HT-29 (cell line): Measurements from ENCODE around the gene NTN4. TPM values are rescaled to one million over a fixed set of nuclear protein-coding genes. Genes with fewer than 3 reads are reported as not detected.
A peak's percentile ranks its signal among the peaks of the same experiment; 100 is the strongest.
"Not testable (repeated sequence)": the region's sequence is repeated elsewhere in the genome, so short reads cannot be mapped to it uniquely, and the experiment has no call there.

Source experiments
- DNase-seq: peaks from one replicate; pipeline ENCODE4 v3.0.0-alpha.2; 2015; ENCODE audit warnings: low spot score
- total RNA-seq: library from RNA; depleted of rRNA; stranded (reverse); fragments of >200 nt; shearing (Covaris generic); gene quantifications from 2 replicates; pipeline ENCODE4 v1.2.3, GENCODE V29; 2014

Gene NTN4
- total RNA-seq, 1 experiment from 2014 or later: 18.1 TPM

GRCh38 chr12:95796225-95796981 is 5.8 kb upstream of the NTN4 start:
- peak; percentile 29 for DNase-seq

- peak; percentile 63 for DNase-seq
Measured at GRCh38 chr12:95790917-95791849, 619 bp upstream of the NTN4 start.

- peak; percentile 68 for DNase-seq
Measured at GRCh38 chr12:95789126-95790032, 1.2 kb downstream of the NTN4 start.

DNA sequence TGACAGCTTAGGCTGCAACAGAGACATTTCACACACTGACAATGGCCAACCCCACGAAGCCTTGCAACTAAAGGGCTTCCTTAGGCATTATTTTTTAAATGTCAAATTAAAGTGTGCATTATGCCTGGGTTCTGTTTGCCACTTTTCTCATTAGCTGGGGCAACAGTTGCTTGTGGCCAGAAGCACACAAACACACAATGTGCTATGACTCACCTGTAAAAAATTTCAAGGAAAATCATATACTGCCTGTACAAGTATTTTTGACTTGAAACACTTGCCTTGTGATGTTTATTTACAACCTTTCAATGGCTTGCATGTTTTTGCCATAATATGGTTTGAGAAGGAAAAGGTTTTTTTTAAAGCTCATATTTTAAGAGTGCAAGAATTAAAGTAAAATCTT is 1.9 kb downstream of the NTN4 start:
- peak; percentile 39 for DNase-seq

DNA sequence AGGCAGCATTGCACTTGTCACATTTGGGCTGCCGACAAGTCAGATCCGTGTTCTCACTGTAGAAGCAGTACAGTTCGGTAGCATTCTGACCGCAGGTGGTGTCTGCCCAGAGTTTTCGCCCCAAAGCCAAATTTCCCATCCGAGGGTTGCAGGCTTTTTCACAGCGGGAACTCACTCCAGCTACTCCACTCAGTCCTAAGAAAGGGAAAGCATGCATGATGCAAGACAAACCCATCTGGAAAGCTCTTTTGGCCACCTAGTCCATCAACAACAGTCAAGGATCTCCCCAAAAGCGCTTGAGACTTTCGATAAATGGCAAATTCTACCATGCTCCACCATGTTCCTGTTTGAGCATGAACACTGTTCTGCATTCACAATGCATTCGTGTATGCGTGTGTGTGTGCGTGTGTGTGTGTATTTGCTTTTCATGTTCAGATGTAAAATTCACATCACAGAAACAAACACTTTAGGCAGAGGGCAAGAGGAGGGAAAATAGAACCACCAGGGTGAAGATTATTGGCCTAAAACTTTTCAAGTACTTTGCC is 3.2 kb downstream of the NTN4 start:
- no peak for DNase-seq

GRCh38 chr12:95784915-95785314 is 5.6 kb downstream of the NTN4 start:
- DNase-seq: no peak

DNA sequence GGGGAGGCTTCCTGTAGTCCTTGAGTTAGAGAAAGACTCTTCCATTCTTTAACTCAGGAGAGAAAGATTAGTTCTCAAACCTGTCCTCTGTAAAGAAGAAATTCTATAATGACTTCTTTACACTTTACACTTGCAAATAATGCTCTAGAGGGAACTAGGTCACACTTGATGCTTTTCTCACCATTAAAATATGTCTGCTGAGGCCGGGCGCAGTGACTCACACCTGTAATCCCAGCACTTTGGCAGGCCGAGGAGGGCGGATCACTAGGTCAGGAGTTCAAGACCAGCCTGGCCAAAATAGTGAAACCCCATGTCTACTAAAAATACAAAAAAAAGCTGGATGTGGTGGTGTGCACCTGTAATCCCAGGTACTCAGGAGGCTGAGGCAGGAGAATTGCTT is 6.3 kb downstream of the NTN4 start:
- no peak for DNase-seq

- not testable (repeated sequence) for DNase-seq
Measured at GRCh38 chr12:95775466-95775865, 15.1 kb downstream of the NTN4 start.

DNA sequence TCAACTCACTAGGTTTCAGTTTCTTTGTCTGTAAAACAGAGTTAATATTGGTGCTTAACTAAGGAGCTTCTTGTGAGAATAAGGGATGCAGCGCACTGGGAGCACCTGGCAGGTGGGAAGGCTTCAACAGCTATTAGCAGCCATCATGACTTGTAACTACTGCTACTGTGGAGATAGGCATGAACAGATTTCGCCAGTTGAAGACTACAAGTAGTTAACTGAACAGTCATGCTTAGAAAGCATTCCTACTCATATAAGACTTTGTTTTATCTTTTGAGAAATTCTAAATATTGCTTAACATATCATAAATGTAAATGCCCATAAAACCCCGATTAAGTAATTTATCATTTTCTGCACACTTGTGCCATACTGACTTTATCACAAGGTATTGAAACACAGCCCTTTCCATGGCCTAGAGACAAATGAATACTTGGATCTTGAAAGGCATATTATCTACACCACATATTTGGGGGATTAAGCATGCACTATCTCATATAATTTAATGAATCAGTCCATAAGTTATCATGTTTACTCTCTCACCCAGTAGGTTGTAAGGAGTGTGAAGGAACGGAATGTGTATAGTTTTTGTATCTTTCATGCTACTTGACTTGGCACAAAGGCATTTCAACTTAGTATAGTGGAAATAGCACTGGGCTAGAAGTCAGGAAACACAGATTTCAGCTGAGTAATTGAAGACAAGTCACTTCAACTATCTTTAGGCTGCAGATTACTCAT is 16.1 kb downstream of the NTN4 start:
- no peak for DNase-seq

DNA sequence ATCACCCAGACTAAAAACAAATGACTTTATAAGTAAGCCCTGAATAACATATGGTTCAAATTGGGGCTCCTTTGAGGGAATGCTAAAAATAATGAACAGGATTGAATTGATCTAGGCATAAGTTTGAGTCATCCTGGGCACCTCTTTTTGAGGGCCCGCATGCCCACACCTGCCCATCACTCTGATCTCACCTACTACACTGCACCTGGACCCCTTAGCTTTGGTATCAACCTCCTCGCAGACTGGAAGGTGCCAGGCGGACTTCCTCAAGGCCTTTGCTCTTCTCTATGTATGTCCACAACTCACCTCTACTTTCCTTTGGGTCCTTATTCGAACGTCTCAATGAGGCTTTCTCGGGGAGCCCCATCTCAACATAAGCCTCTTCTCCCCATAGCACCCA is 17.2 kb downstream of the NTN4 start:
- no peak for DNase-seq

- no peak for DNase-seq
Measured at GRCh38 chr12:95767703-95768102, 22.9 kb downstream of the NTN4 start.

GRCh38 chr12:95766356-95767019 is 24.1 kb downstream of the NTN4 start:
- no peak for DNase-seq

GRCh38 chr12:95764848-95765247 is 25.7 kb downstream of the NTN4 start:
- DNase-seq: no peak

DNA sequence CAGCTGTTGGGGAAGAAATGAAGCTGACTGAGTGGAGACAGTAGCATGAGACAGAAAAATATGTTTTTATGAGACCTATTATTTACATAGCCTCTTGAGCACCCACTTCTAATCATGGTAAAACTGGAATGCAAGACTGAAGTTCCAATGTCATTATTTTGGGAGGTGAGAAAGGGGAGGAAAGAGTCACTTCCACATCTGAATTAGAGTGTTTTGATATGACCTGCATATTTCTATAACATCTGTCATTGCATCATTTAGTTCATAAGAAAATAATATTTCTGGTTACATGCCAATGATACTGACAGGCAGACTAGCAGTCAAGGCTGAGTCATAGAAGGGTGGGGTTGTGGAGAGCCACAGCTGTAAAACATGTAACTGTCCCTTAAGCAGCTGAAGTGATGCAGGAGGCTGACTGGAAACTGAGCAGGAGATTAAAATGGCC is 26.7 kb downstream of the NTN4 start:
- peak; percentile 75 for DNase-seq

- DNase-seq: no peak
Measured at GRCh38 chr12:95762123-95762785, 28.3 kb downstream of the NTN4 start.

- no peak for DNase-seq
Measured at GRCh38 chr12:95760371-95760770, 30.2 kb downstream of the NTN4 start.

DNA sequence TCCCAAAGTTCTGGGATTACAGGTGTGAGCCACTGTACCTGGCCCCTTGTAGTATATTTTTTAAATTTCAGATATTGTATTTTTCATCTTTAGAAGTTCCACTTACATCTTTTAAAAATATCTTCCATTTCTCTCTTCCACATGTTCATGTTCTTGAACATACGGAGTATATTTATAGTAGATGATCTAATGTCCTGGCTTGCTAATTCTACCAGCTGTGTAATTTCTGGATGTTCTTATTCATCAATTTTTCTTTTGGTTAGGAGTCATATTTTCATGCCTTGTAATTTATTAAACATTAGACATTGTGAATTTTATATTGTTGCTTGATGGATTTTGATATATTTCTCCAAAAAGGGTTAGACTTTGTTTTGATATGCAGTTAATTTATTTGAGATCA is 30.8 kb downstream of the NTN4 start:
- DNase-seq: no peak

- no peak for DNase-seq
Measured at GRCh38 chr12:95759039-95759438, 31.5 kb downstream of the NTN4 start.

GRCh38 chr12:95756362-95756761 is 34.2 kb downstream of the NTN4 start:
- no peak for DNase-seq
